Uterus (tissue), 2 donors: ENCODE data around the gene FAM81B.

ENCODE experiments used
- CTCF ChIP-seq, 4 experiments: fragments of 200-600 bp in 2 of 4; fragments of 450-650 bp in 2 of 4; sonication (generic) in 2 of 4; IDR thresholded peaks; one replicate each; pipeline ENCODE4 v1.5.1; 2016 to 2019; ENCODE audit warnings: antibody characterized with exemption in 4 of 4, mild to moderate bottlenecking in 2 of 4, moderate library complexity in 1 of 4
- POLR2A ChIP-seq, 2 donors: fragments of 450-650 bp; IDR thresholded peaks; one replicate each; pipeline ENCODE4 v1.6.1; 2016; ENCODE audit warnings: antibody characterized with exemption in 2 of 2, mild to moderate bottlenecking in 1 of 2, moderate library complexity in 1 of 2

GRCh38 chr5:95401626-95402025 is 10.5 kb downstream of the FAM81B start:
- TF ChIP-seq POLR2A (IDR thresholded peaks at IDR 0.05) (no peak), CTCF (IDR thresholded peaks at IDR 0.05) (no peak)
